Stomach (tissue), 4 donors: ENCODE data around the gene MGAM2.

Experiments used
- EP300 ChIP-seq: sonication (generic); formaldehyde crosslinking; IDR thresholded peaks from one replicate; pipeline ENCODE4 v1.6.1; 2017; ENCODE audit warnings: antibody characterized with exemption
- POLR2A ChIP-seq, 4 donors: fragments of 450-650 bp; IDR thresholded peaks; one replicate each; pipeline ENCODE4 v1.6.1; 2016; ENCODE audit warnings: antibody characterized with exemption in 4 of 4, control low read depth in 2 of 4, mild to moderate bottlenecking in 1 of 4, moderate library complexity in 1 of 4
- POLR2AphosphoS5 ChIP-seq, 3 donors: sonication (generic); formaldehyde crosslinking; IDR thresholded peaks; one replicate each; pipeline ENCODE4 v1.6.1; 2016; ENCODE audit warnings: antibody characterized with exemption in 3 of 3
- TF ChIP-seq, protein P1 (sequence below), 7 experiments: fragments of 450-650 bp in 4 of 7; fragments of 200-600 bp in 3 of 7; sonication (generic) in 3 of 7; IDR thresholded peaks; one replicate each; pipeline ENCODE4 v1.5.1; 2016 to 2019; ENCODE audit warnings: antibody characterized with exemption in 7 of 7, control low read depth in 2 of 7, mild to moderate bottlenecking in 1 of 7

DNA sequence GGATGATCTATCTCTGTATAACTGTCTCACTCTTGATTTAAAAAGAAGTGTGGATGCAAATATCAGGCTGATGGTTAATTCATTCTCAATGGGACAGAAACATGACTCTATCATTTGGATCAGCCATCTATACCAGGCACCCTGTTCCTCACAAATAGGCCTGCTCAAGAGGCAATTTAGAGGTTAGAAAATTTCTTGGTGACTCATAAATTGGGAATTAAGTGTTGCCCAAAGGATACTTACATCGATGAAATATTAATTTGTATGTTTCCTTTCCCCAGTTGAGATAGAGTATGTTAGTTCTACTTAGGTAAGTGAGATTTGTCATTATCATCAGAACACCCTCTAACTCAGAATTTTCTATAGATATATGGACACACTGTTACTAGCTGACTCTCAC lies 88.7 kb downstream of the MGAM2 start:
- no peak for TF ChIP-seq POLR2AphosphoS5 (IDR thresholded peaks at IDR 0.05)
- TF ChIP-seq, protein P1, sequence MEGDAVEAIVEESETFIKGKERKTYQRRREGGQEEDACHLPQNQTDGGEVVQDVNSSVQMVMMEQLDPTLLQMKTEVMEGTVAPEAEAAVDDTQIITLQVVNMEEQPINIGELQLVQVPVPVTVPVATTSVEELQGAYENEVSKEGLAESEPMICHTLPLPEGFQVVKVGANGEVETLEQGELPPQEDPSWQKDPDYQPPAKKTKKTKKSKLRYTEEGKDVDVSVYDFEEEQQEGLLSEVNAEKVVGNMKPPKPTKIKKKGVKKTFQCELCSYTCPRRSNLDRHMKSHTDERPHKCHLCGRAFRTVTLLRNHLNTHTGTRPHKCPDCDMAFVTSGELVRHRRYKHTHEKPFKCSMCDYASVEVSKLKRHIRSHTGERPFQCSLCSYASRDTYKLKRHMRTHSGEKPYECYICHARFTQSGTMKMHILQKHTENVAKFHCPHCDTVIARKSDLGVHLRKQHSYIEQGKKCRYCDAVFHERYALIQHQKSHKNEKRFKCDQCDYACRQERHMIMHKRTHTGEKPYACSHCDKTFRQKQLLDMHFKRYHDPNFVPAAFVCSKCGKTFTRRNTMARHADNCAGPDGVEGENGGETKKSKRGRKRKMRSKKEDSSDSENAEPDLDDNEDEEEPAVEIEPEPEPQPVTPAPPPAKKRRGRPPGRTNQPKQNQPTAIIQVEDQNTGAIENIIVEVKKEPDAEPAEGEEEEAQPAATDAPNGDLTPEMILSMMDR (IDR thresholded peaks at IDR 0.05) = no peak
- no peak for TF ChIP-seq EP300
- no peak for TF ChIP-seq POLR2A (IDR thresholded peaks at IDR 0.05)
